Choroid plexus epithelial cell (primary cell): ENCODE data around the gene COG2.

Experiments
- DNase-seq: peaks from one replicate; pipeline ENCODE4 v3.0.0-alpha.2; 2010; ENCODE audit warnings: low read depth
- H3K4me3 ChIP-seq: 2 replicates; pipeline ENCODE4 v1.5.1; 2011; ENCODE audit warnings: low read depth, mild to moderate bottlenecking, control low read depth, low read length, moderate library complexity
- CTCF ChIP-seq: conservative IDR thresholded peaks from 2 replicates; pipeline ENCODE4 v1.5.1; 2011; ENCODE audit warnings: low read depth, mild to moderate bottlenecking, control low read depth, inconsistent platforms, low read length, moderate library complexity

The COG2 gene

GRCh38 chr1:230669543-230669942 is 27.3 kb downstream of the COG2 start:
- H3K4me3 ChIP-seq: no peak overlapping the region
- TF ChIP-seq CTCF: no peak
- no peak for DNase-seq

GRCh38 chr1:230674581-230674980 is 32.3 kb downstream of the COG2 start:
- DNase-seq: no peak
- no peak for TF ChIP-seq CTCF
- H3K4me3 ChIP-seq: no peak overlapping the region

- no peak for TF ChIP-seq CTCF
- DNase-seq: no peak
- no peak overlapping the region for H3K4me3 ChIP-seq
These were observed 34.9 kb downstream of the COG2 start for GRCh38 chr1:230677200-230677599.

- no peak overlapping the region for H3K4me3 ChIP-seq
- TF ChIP-seq CTCF: no peak
- no peak for DNase-seq
These were observed 36.9 kb downstream of the COG2 start for GRCh38 chr1:230679192-230679591.

- no peak for TF ChIP-seq CTCF
- DNase-seq: no peak
- no peak overlapping the region for H3K4me3 ChIP-seq
These were observed 37.5 kb downstream of the COG2 start for GRCh38 chr1:230679825-230680224.

- DNase-seq: no peak
- TF ChIP-seq CTCF: no peak
- no peak overlapping the region for H3K4me3 ChIP-seq
These were observed 38.2 kb downstream of the COG2 start for GRCh38 chr1:230680300-230681025.

GRCh38 chr1:230681599-230681998 is 39.3 kb downstream of the COG2 start:
- DNase-seq: peak; percentile 94
- TF ChIP-seq CTCF: no peak
- H3K4me3 ChIP-seq: no peak overlapping the region
